GM23248 (cell line): ENCODE data around the gene SEPTIN5.

Source experiments
- EZH2 ChIP-seq: fragments of 200-600 bp; sonication (generic); IDR thresholded peaks from 2 replicates; pipeline ENCODE4 v1.6.1; 2018; ENCODE audit warnings: antibody characterized with exemption, mild to moderate bottlenecking; ENCODE audit not compliant: insufficient read depth, poor library complexity, severe bottlenecking
- EZH2phosphoT487 ChIP-seq: fragments of 200-600 bp; sonication (generic); IDR thresholded peaks from 2 replicates; pipeline ENCODE4 v1.6.1; 2018; ENCODE audit warnings: antibody characterized with exemption, moderate library complexity, mild to moderate bottlenecking, low read depth; ENCODE audit not compliant: insufficient read depth

DNA sequence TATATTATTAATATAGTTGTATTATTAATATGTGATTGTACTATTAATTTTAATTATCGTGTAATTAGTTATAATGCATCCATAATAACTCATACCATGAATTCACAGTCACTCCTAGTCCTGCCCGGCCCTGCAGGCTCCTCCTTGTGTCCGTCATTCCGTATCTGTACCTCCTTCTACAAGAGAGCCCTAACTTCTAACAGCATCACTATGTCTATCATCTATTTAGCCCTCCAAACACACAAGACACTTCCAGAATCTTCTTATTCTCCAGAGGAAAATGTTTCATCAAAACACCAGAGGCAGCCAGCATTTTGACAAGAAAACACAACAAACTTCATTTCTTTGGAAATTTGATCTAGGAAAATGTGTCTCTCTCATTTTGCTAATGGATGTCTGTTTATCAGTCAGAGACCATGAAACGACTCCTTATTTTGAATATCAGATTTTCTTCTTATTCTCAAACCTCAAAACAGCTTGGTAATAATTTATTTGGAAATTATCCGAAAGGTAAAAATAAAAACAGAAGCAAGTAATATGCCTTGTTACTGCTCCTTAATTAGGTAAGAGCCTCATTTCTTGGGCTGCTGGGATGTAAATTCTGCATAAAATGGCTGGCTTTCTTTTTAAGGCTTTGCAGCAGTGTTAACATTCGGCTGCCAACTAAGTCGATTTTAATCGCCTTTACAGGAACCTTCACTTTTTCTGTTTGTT lies 23.1 kb upstream of the SEPTIN5 start:
- no peak for TF ChIP-seq EZH2phosphoT487
- TF ChIP-seq EZH2: no peak
